NCI-H226 (cell line): ENCODE data around the gene ZMIZ1.

Experiments
- DNase-seq: peaks from one replicate; pipeline ENCODE4 v3.0.0-alpha.2; 2015

The ZMIZ1 gene

DNA sequence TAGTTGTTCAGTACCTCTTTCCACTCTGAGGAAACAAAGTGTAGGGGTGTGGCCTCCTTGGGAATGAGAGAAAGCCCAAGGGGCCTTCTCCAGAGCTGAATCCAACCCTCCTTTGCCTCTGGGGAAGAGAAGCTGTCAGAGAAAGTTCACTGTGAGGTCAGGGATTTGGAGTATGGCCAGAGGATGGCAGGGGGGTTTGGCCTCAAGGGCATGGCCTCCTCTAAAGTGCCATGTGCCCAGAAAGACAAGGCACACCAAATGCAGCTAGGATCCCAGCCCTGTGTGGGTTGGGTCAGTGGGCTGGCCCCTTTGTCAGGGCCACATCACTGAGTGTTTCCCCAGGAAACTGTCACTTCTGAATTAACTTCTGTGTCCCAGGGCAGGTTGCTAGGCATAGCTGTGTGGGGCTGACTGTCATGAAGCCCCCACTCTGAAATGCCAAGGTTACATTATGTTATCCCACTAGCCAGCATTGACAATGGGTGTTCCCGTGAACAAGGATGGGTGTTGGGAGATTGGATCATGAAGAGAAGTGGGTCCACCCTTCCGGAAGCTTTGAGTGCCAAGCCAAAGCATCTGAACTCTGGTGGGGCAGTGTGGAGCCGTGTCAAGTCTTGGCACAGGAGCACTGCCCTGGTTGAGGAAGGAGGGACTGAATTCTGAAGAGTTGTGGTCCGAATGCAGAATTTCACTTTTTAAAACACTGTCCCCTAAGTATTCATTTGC is 123.3 kb downstream of the ZMIZ1 start:
- peak; percentile 49 for DNase-seq

DNA sequence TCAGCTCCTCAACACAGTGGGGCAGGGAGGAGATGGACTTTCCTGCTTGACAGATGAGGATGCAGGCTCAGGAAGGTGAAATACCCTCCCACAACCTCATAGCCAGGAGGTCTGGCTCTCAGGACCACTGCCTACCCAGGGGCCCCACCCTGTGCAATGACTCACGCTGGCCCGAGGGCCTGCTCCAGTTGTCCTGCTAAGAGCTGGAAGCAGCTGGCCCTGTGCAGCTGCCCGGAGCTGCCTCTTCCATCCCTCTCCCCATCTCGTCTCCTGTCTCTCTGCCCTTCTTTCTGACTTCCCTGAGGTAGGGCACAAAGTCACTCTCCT is 123.9 kb downstream of the ZMIZ1 start:
- peak; percentile 75 for DNase-seq

DNA sequence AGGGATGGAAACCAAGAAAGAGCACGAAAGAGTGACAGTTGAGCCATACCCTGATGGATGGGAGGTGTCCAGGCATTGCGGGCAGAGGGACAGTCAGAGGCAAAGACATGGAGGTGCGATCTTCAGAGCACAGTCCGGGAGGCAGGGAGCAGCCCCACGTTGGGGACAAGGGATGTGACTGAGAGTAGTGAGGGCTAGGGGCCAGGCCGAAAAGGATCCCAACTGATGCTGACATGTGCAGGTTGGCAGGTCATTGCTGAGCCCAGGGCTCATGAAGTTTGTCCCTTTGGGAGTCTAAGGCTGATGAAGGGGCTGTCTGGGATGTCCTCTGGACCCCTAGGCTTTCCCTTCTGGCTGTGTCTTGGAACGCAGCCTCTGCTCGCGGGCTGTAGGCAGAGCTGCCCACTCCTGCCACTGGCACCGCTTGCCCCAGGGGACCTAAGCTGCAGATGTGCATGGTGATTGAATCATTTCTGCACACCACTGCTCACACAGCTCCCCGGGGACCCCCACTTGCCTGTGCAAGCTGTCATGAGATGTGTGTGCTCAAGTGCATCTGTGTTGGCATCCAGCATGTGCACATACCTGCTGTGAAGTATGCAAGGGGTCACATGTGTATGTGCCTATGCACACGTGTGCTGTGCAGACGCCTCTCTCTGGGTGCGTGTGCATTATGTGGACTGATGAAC is 125.1 kb downstream of the ZMIZ1 start:
- no peak for DNase-seq

DNA sequence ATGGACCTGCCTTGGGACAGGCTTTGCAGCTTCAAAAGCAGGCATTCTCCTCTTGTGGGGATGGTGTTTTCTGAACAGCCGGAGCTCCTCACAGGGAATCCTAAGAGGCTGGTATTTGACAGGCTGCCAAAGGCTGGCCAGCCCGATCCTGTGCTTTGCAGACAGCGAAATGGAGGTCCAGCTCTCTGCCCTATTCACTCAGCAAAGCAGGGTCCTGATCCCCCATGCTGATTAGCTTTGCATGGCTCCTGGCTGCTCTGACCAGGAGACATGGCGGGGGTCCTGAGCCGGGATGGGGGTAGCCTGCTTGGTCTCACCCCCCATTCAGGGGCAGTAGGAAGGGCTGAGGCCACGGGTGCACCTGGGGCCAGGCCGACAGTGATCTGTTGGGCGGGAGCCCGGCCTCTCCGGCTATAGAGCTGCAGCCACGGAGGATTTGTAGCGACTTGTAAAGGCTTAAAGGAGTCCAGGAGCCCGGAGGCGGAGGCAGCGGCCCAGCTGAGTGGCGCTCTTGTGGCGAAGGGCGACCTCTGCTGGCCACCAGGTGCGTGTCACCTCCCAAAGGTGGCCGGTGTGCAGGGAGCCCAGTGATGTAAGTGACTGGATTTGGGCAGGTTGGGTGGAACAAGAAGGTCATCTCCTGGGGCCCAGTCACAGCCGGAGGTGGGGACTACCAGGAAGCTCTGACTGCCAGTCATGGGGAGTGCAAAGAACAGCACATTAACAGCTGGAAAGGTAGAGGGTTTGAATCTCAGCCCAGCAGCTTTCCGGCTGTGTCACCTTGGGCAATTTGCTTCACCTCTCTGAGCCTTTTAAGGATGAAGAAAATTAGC is 126.5 kb downstream of the ZMIZ1 start:
- DNase-seq = peak; percentile 55

DNA sequence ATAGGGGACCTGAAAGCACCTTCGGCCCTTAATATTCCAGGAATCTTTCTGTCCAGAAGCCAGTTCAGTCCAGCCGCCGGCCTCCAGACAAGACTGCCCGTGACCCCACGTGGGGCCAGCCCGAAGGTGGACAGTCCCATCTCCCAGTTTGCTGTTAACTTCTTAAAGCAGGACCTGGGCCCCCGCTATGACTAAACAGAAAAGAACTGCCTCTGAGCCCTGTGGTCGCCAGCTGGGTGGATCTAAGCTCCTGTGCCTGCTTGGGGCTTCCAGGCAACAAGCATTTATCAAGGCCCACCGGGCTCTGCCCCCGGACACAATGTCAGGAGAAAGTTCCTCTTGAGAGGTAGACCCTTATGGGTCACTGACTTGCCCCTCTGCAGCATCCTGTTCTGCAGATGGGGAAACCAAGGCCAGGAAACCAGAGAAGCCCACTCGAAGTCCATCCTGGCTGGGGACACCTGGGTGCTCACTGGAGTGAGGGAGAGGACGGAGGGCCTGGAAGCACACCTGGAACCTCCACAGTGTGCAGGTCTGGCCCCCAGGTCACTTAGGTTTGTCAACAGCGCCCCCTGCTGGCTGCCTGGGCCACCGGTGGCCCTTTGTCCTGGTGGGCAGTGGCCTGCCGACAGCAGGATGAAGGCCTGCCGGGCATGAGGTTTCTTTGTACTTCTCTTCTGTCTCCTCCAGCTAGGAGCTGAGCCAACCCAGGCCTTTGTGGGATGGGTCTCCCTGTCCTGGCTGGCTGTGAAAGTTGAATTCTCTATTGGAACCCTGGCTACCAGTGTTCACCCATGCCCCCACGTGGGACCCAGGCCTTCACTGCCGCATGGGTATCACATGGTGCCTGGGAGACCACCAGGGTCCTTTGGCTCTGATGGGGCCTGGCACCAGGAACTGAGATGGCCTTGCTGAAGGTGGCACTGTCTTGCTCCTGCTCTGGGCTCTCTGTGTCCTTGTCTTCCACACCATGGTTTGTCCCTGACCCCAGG is 128.0 kb downstream of the ZMIZ1 start:
- peak; percentile 26 for DNase-seq

DNA sequence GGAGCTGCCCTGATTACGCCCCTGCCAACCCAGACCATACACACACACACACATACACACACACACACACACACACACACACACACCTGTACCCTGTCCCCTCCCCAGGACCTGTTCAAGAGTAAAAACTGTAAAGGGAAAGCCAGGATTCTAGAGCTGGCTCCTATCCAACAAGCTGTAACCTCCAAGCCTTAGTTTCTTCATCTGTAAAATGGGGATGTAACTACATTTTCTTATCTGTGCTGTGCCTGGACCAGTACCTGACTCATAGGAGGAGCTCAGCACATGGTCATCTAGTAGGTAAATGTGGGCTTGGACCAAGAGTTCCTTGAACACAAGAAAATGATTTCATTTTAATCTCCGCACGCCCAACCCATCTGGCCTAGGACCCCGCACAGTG is 128.8 kb downstream of the ZMIZ1 start:
- no peak for DNase-seq

DNA sequence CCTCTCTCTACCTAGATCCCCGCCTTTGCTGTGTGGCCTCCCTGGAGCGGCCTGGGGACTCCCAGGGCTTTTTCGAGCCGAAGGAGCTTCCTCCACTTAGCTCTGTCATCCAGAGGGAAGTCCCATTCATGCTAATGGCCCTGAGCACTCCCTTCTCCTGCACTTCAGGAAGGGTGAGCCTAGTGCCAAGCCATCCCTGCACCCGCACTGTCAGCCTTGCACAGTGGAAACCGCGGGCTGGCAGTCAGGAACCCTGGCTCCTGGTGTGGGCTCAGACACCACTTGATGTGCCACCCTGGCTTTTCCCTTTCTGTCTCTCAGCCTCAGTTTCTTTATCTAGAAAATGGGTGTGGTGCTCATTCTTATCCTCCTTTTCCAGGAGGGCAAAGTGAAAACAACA is 131.6 kb downstream of the ZMIZ1 start:
- DNase-seq = no peak

DNA sequence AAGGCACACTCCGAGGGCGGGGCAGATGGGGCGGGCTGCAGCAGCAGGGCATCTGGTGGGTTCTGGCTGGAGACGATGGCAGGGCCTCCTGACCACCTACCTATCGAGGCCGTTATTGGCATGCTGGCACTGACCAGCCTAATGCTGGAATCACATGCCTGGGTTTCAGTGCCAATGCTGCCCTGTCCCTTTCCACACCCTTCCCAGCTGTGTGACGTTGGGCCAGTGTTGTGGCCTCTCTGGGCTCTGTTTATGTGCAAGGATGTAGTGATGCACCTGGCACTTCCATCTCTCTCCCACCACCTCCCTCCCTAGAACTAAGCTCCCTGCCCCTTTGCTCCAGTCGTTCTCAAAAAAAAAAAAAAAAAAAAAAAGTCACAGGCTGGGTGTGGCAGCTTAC is 132.9 kb downstream of the ZMIZ1 start:
- DNase-seq = no peak

DNA sequence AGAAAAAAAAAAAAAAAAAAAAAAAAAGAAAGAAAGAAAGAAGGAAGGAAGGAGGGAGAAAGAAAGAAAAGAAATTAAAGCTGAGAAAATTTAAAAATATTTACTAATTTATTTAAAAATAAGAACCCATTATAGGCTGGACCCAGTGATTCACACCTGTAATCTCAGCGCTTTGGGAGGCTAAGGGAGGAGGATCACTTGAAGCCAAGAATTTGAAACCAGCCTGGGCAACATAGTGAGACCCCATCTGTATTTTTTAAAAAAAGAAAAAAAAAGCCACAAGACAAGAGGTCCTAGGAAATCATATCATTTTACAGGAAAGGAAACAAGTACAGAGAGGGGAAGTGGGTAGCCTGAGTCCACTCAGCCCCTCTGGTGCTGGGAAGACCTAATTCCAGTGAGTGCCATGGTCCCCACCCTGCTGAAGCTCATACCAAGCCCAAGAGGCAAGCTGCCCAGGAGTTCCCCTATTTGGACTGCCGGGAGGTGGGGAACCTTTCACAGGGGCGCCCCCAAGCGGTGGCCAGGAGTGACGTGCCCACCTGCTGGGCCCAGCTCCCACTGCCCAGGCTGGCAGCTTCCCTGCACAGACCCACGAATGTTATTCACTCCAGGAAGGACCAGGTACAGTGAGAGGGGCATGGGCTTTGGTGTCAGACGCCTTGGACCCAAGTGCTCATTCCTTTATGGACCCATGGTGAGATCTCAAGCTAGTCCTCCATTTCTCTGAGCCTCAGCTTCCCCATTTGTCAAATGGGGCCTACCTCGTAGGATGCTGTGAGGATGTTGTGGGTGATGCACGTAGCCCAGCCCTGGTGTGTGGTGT is 133.6 kb downstream of the ZMIZ1 start:
- DNase-seq = peak; percentile 18

DNA sequence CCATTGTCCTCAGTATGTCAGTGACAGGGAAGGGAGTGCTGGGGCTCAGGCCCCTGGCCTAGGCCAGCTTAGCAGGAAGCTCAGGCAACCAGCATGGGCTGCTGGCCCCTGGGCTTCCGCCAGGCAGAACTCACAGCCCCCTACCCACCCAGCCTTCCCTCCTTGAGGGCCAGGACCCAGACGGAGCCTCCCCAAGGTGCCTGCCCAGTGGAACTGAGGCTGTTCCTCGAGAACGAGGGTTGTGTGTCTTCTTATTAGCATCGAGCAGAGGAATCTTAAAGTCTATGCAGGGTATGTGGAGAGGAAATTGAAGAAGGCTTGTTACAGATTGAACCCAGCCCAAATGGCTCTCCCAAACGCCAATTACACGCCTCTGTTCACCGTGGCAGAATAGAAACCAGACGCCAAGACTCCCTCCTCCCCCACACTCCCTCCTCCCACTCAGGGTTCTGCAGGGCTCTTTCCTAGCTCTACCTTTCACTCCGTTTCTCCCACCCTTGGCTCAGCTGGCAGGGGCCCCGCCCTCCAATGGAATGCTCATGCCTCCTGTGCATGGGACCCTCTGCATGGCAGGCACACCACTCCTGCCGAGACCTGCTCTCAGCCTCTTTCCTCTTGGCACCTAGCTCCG is 134.4 kb downstream of the ZMIZ1 start:
- no peak for DNase-seq

DNA sequence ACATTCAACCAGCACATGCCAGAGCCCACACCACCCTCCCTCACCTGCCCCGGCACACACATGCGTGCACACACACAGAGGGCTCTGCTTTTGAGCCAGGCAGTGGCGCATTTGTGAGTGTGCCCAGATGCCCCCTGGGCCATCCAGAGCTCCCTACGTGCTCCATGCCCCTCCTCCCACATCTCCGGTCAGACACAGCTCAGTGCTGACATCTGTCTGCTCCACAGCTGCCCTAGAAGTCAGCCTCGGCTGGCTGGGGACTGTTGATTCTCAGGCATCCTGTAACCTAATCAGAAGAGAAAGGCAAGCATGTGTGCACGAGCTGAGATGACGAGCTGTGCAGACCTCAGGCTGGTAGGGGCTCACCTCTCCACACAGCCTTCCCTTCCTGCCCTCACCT is 135.1 kb downstream of the ZMIZ1 start:
- DNase-seq = no peak

DNA sequence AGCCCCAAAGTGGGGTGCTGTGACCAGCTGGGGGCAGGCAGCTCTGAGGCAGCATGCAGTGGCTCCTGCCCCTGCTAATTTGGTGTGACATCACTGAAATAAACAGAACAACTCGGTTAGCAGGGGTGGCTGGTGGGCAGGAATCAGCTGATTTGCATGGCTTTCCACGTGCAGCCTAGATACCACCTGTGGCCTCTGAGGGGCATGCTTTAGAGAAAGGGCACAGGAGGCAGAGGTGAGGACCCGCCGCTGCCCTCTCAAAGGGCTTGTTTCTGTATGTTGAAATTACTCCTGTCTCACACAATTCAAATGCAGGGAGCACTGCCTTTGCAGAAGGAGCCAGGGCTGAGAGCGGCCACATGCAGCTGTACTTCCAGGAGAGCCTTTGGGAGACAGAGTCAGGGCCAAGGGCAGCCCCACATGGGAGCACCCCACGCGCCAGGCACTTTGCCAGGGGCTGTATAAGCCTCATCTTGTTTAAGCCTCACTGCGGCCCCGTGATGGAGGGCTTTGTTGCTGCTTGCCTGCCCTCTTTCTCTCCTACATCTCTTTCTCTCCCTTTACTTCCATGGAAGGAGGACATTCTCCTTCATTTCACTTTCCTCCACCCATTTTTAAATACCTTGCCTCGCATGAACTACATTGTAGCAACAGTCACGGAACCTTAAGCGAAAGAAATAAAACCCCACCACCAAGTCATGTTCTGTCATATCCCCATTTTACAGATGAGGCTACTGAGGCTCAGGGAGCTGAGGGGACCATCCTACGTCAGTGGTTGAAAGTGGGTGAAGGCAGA is 137.7 kb downstream of the ZMIZ1 start:
- no peak for DNase-seq

DNA sequence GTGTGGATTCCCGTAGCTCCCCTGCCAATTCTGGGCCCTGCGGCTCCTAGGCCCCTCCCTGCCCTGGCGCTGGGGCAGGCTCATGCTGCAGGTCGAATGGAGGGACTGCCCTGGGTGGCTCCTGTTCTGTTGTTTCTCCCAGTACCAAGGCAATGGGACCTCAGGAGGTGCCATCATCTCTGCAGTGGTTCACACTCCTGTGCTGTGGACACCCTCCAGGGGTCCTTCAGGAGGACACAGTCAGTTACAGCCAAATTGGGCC is 138.3 kb downstream of the ZMIZ1 start:
- DNase-seq = no peak

DNA sequence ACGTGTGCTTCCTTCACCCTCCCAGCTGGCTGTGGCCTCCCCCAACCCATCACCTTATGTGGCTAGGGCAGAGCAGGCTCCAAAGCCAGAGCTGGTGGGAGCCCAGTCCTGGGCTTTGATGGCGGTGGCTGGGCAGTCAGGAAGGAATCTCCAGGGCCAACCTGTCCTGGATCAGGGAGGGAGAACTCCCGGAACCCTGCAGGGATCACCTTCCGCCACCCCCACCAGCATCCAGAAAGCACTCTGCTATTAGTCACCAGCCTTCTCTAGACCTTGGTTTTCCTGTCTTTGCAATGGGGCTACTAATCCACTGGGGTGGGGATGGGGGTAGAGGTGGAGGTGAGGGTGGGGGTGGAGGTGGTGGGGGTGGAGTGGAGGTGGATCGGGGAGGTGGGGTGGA is 139.0 kb downstream of the ZMIZ1 start:
- no peak for DNase-seq

DNA sequence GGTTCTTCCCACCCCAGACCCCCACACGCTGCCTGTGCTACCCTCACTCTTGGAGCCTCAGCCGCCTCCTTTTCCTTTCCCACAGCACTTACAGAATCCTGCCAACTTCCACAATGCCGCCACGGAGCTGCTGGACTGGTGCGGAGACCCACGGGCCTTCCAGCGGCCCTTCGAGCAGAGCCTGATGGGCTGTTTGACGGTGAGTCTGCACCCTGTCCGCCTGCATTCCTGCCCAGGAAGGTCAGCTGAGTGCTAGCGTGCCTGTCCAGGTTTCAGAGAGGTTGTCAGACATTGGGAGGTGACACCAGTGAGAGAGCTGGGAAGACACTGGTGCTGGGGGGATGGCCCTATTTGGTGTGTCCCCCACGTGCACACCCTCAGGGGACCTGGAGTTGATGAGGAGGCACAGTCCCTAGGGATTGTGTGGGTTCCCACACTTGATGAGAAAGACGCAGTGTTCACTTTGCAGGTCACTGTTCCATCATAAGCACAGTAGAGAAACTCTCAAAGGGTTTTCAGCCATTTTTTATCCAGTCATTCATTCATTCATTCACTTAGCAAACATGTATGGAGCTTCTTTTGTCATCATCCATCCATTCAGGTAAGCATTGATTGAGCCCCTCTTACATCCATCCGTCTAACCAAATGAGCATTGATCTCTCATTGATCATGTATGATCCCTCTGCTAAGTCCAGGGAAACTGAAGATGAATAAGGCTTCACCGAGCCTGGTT is 139.7 kb downstream of the ZMIZ1 start:
- no peak for DNase-seq

DNA sequence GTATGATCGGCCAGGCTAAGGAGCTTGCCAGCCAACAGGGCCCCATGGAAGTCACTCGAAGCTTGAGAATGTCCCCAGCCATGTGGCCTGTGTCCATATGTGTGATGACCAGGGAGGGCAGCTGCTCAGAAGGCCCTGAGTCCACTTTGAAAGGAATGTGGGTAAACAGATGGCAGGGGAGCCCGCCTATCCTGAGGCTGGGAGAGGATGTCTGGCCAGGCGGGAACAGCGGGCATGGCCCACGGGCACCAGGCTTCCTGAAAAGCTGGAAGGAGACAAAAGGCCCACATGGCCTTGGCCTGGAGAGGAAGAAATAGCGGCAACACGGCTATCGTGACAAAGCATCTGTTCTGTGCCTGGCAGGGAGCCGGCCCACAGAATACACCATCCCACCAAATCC is 140.6 kb downstream of the ZMIZ1 start:
- no peak for DNase-seq

DNA sequence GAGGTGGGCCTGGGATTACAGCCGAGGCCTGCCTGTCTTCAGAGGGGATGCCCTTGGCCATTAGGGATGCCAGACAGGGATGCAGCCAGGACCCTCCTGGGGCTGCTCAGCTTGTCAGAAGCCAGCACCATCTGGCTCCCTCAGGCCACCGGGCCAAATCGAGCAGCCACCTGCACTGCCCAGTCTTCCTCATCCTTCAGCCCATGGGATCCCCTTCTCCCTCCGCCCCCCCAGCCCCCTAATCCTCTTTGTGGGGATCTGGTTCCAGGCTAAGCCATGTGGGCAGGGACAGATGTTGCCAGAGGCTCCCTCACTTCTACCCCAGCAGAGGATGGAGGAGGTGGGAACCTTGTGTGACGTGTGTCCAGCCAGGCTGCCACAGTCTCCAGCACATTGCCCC is 141.1 kb downstream of the ZMIZ1 start:
- DNase-seq = no peak

DNA sequence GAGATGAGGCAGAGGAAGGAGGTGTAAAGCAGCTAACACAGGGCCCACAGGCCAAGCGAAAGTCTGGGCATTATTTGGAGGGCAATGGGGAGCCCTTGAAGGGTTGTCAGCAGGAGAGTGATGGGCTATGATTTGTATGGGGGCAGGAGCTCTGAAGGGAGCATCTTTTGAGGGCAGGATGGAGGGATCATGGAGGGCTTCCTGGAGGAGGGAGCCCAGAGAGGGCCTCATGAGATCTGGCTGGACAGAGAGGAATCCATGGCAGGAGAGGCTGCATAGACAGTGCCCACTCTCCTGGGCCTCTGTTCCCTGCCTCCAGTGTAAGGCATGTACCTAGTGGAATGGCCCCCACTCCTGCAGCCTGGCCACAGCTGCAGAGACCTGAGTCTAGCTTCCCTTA is 141.9 kb downstream of the ZMIZ1 start:
- DNase-seq = no peak

DNA sequence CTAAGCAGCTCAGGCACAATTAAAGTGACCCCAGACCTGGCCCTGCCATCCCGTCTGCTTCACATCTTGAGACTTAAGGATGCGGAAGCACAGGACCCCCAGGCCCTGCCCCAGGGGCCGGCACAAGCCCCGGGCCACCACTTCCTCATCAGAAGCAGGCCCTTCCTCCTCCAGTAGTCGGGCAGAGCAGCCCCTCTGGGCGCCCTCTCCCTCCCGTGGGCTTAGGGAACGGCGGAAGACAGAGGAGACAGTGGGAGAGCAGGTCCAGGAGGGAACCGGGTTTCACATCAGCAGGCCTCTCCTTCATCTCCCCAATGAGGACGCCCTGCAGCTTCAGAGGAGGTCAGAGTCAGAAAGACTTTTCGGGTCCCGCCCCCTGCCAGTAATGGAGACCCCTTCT is 142.8 kb downstream of the ZMIZ1 start:
- no peak for DNase-seq

DNA sequence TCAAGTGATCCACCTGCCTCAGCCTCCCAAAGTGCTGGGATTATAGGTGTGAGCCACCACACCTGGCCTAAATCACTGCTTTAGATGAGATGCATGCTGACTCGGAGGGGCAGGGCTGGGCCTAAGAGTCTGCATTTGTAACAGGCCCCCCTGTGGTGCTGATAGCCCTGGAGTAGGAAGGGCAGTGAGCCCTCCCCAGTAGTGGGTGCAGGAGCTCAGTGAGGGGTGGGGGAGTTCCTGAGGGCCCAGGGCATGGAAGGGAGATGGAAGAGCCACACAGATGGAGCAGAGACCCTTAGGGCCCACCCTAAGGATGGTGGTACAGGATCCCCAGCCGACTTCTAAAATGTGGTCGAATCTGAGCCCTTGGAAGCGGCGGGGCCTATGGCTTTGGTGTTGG is 146.8 kb downstream of the ZMIZ1 start:
- no peak for DNase-seq
